Testis (tissue), 3 donors: ENCODE data around the gene MAP1S. TPM values are rescaled to one million over a fixed set of nuclear protein-coding genes. Genes with fewer than 3 reads are reported as not detected.

Experiments used
- DNase-seq: peaks from one replicate; pipeline ENCODE4 v3.0.0-alpha.2; 2019
- H3K27ac ChIP-seq, 2 donors: fragments of 200-600 bp; sonication (generic); one replicate each; pipeline ENCODE4 v1.5.1; 2019
- H3K27me3 ChIP-seq: fragments of 200-600 bp; sonication (generic); one replicate; pipeline ENCODE4 v1.5.1; 2019
- H3K36me3 ChIP-seq: fragments of 200-600 bp; sonication (generic); one replicate; pipeline ENCODE4 v1.5.1; 2017; ENCODE audit warnings: low read depth; ENCODE audit errors: missing control alignments
- H3K4me1 ChIP-seq: fragments of 200-600 bp; sonication (generic); one replicate; pipeline ENCODE4 v1.5.1; 2019
- H3K4me3 ChIP-seq, 2 donors: fragments of 200-600 bp; sonication (generic); one replicate each; pipeline ENCODE4 v1.5.1; 2017 to 2019
- H3K9me3 ChIP-seq: fragments of 200-600 bp; sonication (generic); one replicate; pipeline ENCODE4 v1.5.1; 2017
- POLR2A ChIP-seq: fragments of 450-650 bp; IDR thresholded peaks from one replicate; pipeline ENCODE4 v1.6.1; 2017; ENCODE audit warnings: antibody characterized with exemption, mild to moderate bottlenecking, moderate library complexity
- WGBS, 2 donors: methylation state at CpG; one replicate each; pipeline ENCODE4 v1.1.5; 2018; 5-methylcytosine and 5-hydroxymethylcytosine counted together
- intact Hi-C: fragments of 100-400 bp; cut with DNase I; formaldehyde crosslinking; loops from one replicate; pipeline ENCODE4 v1.15.1; 2023; ENCODE audit warnings: low total_unique reads
- polyA plus RNA-seq: library from polyadenylated mRNA; stranded (reverse); fragments of 350-450 nt; fragmentation: Illumina TruSeq; extraction: RNeasy Lipid Tissue Mini Kit (QIAGEN cat#74804); gene quantifications from one replicate; pipeline ENCODE4 v1.2.3, GENCODE V29; 2014; ENCODE audit warnings: low read depth, low replicate concordance; ENCODE audit not compliant: insufficient read depth
- total RNA-seq, 2 donors: library from RNA; depleted of rRNA; stranded (reverse); fragments of >200 nt; gene quantifications; one replicate each; pipeline ENCODE4 v1.2.3, GENCODE V29; 2016
- TF ChIP-seq, protein P1 (sequence below), 3 experiments: fragments of 450-650 bp in 2 of 3; fragments of 200-600 bp in 1 of 3; sonication (generic) in 1 of 3; IDR thresholded peaks; one replicate each; pipeline ENCODE4 v1.5.1; 2016 to 2019; ENCODE audit warnings: antibody characterized with exemption in 3 of 3, mild to moderate bottlenecking in 2 of 3, moderate library complexity in 1 of 3

MAP1S gene
- total and polyA plus RNA-seq, 3 donors from 2014 or later = 95.5 to 123 (median 106) TPM

DNA sequence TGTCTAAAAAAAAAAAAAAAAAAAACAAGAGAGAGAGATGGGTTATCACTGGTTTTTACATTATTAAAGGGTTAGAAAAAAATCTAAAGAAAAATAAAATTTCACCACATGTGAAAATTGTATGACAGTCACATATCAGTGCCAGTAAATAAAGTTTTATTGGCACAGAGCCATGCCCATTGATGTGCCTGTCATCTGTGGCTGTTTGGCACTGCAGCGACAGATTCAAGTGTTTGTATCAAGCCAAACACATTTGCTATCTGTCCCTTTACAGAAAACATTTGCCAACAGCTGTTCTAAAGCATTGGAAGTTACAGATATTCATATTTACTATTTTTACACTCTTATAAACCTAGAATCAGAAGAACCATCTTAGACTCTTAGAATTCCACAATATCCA lies 48.3 kb downstream of the MAP1S start:
- Histone ChIP-seq H3K27ac (no peak overlapping the region), H3K4me1 (peaks cover 7% of the 10 kb centered on the region), H3K4me3 (no peak overlapping the region), H3K27me3 (no peaks in the 10 kb centered on the region), H3K36me3 (no peaks in the 10 kb centered on the region), H3K9me3 (no peaks in the 10 kb centered on the region)
- WGBS, 2 donors = 39 to 59% methylated on average over 1 of the region's 1 CpG
- TF ChIP-seq POLR2A = no peak
- TF ChIP-seq, protein P1, sequence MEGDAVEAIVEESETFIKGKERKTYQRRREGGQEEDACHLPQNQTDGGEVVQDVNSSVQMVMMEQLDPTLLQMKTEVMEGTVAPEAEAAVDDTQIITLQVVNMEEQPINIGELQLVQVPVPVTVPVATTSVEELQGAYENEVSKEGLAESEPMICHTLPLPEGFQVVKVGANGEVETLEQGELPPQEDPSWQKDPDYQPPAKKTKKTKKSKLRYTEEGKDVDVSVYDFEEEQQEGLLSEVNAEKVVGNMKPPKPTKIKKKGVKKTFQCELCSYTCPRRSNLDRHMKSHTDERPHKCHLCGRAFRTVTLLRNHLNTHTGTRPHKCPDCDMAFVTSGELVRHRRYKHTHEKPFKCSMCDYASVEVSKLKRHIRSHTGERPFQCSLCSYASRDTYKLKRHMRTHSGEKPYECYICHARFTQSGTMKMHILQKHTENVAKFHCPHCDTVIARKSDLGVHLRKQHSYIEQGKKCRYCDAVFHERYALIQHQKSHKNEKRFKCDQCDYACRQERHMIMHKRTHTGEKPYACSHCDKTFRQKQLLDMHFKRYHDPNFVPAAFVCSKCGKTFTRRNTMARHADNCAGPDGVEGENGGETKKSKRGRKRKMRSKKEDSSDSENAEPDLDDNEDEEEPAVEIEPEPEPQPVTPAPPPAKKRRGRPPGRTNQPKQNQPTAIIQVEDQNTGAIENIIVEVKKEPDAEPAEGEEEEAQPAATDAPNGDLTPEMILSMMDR (IDR thresholded peaks at IDR 0.05) = no peak
- intact Hi-C loops = no loop called here
- DNase-seq = no peak

- Histone ChIP-seq H3K27me3 (no peaks in the 10 kb centered on the region), H3K36me3 (no peaks in the 10 kb centered on the region), H3K27ac (no peak overlapping the region), H3K4me3 (no peak overlapping the region), H3K4me1 (peaks cover 7% of the 10 kb centered on the region), H3K9me3 (no peaks in the 10 kb centered on the region)
- TF ChIP-seq, protein P1 (IDR thresholded peaks at IDR 0.05) = no peak
- no peak for TF ChIP-seq POLR2A
- DNase-seq = no peak
- 83 to 87% methylated on average over 13 of the region's 13 CpGs for WGBS, 2 donors
- intact Hi-C loops = no loop called here
Observed at GRCh38 chr19:17770613-17771012, 51.3 kb downstream of the MAP1S start.

- DNase-seq = peak; percentile 42
- 88 to 100% methylated on average over 4 of the region's 4 CpGs for WGBS, 2 donors
- H3K36me3 ChIP-seq = no peaks in the 10 kb centered on the region
- TF ChIP-seq, protein P1 (IDR thresholded peaks at IDR 0.05) = no peak
- no peak for TF ChIP-seq POLR2A
- no peak overlapping the region for H3K4me3 ChIP-seq
- no peaks in the 10 kb centered on the region for H3K4me1 ChIP-seq
- H3K27me3 ChIP-seq = no peaks in the 10 kb centered on the region
- no peaks in the 10 kb centered on the region for H3K9me3 ChIP-seq
- intact Hi-C loops = no loop called here
- no peak overlapping the region for H3K27ac ChIP-seq
Observed at GRCh38 chr19:17772172-17772571, 52.9 kb downstream of the MAP1S start.

- H3K4me1 ChIP-seq = peaks cover 3% of the 10 kb centered on the region
- no peaks in the 10 kb centered on the region for H3K9me3 ChIP-seq
- peak; percentile 56 for DNase-seq
- no peaks in the 10 kb centered on the region for H3K27me3 ChIP-seq
- H3K27ac ChIP-seq = no peak overlapping the region
- no peaks in the 10 kb centered on the region for H3K36me3 ChIP-seq
- intact Hi-C loops = no loop called here
- no peak overlapping the region for H3K4me3 ChIP-seq
- TF ChIP-seq POLR2A = no peak
- TF ChIP-seq, protein P1 (IDR thresholded peaks at IDR 0.05) = peak in 2 of 3 experiments; percentile 54
- 69 to 72% methylated on average over 15 to 16 of the region's 16 CpGs for WGBS, 2 donors
Observed at GRCh38 chr19:17775245-17775927, 56.1 kb downstream of the MAP1S start.
